GM21360 (cell line): ENCODE data around the gene RASAL2.
"Not testable (repeated sequence)": the region's sequence is repeated elsewhere in the genome, so short reads cannot be mapped to it uniquely, and the experiment has no call there.

Experiments
- ATAC-seq: cut with Tn5 transposase; IDR thresholded peaks from one replicate; pipeline ENCODE4 v1.9.1; 2021; ENCODE audit warnings: mild to moderate bottlenecking, moderate library complexity; ENCODE audit not compliant: unreplicated experiment

The RASAL2 gene

DNA sequence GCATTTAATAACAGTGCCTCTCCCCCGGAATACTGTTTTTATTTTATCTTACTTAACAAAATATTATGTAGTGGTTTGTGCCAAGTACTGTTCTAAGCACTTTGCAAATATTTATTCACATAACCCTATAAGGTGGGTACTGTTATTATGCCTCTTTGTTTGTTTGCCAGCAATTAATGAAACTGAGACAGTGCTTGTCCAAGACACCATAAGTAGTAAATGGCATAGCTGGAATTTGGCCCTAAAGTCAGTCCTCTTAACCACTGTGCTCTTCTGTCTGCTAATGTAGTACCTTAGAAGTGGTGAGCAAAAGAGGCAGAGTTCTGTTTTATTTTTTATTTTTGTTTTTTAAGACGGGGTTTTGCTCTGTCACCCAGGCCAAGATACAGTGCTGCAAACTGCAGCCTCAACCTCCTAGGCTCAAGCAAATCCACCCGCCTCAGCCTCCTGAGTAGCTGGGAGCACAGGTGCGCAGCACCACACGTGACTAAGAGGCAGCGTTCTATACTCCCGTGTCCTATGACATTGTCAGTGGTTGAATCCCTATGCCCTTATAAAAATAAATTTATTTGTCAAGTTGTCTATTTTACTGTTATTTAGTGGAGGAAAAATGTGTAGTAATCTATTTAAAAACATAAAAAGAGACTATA is 237.1 kb downstream of the RASAL2 start:
- no peak for ATAC-seq

DNA sequence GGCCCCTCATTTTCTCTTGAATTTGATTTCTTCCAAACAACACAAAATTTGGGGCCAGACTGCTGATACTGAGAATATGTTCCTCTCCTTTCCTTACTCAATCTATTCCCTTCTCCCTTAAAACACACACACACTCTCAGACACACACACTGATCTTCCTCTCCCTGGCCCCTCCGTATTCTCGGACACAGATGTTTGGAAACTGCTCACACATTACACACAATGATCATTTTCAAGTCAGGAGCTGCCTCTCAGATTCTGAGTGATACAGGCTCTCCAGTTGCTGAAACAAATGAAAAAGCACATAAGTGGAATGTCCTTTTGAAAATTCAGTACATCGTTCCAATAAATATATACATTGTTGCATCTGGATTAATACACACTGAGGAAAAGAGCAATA is 241.5 kb downstream of the RASAL2 start:
- no peak for ATAC-seq

GRCh38 chr1:178337091-178337706 is 243.3 kb downstream of the RASAL2 start:
- no peak for ATAC-seq

DNA sequence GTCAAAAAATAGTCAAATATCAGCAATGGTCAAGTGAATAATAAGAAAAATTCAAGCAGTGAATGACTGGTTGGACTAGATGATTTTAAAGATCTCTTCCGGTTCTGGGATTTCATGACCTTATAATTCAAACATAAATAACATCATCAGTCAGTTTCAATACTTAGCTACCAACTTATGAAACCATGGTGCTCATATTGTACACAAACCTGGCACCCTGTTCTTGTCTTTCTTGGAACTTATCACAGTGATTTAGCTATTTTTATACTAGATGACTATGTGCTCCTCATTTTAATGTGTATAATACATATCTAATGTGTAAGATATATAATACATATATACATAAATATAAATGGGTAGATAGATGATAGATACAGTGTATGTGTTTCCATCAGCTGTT is 245.9 kb downstream of the RASAL2 start:
- ATAC-seq = no peak

DNA sequence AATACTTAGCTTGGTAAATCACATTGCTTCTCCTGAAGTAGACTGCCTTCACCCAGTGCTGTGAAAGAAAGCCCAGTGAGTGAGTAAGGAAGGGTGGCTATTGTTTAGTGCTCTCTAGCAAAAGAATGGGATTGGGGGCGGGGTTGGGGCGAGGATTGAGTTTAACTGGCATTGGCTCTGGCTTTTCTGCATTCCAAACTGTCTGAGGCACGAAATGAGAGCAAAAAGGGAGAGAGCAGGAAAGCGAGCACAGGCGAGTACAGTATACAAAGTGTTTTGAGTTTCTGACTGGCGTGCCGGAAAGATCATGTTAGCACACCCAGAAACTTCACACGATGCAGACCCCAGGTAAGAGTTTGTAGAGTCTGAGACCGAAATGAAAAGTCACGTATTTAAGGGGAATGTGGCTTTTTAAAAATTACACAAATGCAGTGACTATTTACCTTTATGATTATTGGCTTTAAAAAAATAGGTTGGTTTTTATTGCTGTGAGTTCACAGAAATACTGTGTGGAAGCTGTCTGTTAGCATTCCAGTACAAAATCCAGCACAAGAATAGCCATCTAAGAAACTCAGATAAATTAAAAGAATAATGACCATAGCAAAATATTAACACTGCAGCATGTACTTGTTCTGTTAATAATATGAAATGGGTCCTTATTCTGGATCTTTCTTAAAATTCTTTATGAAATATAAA is 247.5 kb downstream of the RASAL2 start:
- ATAC-seq = no peak

DNA sequence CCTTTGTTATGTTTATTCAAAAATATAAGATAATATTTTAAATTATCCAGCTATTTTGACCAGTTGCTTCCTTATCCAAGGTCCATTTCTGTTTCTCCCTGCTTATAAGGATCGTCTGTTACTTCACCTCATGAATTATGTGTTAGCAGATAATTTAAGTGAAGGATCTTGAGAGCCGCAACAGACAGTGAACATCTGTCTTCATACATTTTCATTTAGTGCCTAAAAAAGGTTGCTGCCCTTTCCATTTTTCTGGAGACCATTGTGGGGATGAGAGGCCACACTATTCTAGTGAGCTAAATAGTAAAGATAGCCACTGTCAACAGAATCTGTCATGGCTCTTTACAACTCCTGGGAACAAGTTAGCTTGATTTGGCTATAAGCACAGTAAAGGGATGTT is 248.8 kb downstream of the RASAL2 start:
- ATAC-seq = no peak

DNA sequence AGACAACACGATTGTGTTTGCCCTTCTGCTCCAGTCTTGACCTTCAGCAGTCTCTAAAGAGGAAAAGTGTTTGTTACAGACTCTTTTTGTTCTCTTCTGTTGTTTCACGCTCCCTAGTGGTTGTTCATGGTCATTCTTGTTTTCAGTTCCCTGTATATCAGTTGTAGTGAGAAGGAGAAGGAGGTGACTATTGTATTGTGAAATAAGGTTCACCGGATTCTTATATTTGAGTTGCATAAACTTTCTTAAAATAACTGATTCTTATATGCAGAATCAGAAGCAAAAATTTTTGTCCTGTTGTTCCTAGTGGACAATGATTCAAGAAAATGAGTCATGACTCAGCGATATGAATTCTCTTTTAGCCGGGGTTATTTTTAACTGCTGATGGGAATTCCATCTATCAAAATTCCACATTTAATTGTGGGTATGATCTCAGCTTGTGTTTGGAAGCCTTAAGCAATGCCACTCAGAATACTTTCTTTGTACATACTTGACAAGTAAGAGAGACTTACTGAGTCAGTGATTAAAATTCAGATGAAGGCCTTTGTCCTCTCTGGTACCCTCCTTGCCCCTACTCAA is 250.7 kb downstream of the RASAL2 start:
- peak; percentile 72 for ATAC-seq

GRCh38 chr1:178345238-178345637 is 251.3 kb downstream of the RASAL2 start:
- no peak for ATAC-seq

DNA sequence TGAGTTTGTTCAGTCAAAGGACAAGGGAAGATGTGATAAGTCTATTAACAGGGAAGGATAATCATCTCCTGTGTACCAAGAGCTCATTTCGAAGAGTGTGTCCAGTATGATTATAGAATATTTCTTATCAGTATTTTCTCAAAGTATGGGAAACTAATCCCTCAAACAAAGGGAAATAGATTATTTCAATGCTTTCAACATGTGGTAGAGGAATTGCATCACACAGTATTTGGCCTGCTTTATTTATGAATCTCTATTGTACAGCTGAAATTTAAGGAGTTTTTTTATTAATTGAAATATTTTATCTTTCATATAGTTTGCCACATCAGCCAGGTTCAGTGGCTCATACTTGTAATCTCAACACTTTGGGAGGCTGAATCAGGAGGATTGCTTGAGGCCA is 251.9 kb downstream of the RASAL2 start:
- ATAC-seq = no peak

GRCh38 chr1:178349801-178350200 is 255.9 kb downstream of the RASAL2 start:
- no peak for ATAC-seq

- not testable (repeated sequence) for ATAC-seq
These were observed 258.0 kb downstream of the RASAL2 start for GRCh38 chr1:178351911-178352310.

GRCh38 chr1:178352790-178353416 is 259.0 kb downstream of the RASAL2 start:
- ATAC-seq = no peak

- no peak for ATAC-seq
These were observed 259.6 kb downstream of the RASAL2 start for GRCh38 chr1:178353524-178353923.

- ATAC-seq = no peak
These were observed 260.9 kb downstream of the RASAL2 start for GRCh38 chr1:178354816-178355215.

DNA sequence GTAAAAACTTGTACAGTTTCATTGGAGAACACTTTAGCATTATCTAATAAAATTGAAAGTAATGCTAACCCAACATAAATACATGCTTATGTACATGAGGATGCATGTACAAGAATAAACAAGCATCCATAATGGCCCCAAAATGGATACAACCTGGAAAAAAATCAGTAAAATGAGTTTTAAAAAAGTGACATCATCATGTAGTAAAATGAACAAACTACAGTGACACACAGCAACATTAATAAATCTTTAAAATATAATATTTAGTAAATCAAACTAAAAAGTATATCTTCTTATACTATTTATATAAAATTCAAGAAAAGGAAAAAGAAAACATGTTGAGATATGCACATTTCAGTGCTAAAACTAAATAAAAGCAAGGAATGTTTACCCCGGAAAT is 262.4 kb downstream of the RASAL2 start:
- ATAC-seq = no peak

GRCh38 chr1:178358456-178358855 is 264.6 kb downstream of the RASAL2 start:
- no peak for ATAC-seq

DNA sequence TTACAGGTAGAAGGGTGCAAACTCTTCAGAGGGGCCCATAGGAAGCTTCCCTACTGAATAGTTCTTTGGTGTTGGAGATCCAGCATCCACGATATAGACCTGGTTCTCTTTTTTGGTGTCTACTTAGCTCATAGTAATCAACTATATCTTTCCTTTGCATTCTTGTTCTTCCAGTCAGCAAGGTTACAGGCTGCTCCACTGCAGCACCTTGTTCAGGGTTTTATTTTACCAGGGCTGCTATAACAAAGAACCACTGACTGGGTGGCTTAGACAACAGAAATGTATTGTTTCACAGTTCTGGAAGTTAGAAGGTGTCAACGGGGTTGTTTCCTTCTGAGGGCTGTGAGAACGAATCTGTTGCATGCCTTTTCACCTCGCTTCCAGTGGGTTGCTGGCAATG is 266.5 kb downstream of the RASAL2 start:
- ATAC-seq = no peak

DNA sequence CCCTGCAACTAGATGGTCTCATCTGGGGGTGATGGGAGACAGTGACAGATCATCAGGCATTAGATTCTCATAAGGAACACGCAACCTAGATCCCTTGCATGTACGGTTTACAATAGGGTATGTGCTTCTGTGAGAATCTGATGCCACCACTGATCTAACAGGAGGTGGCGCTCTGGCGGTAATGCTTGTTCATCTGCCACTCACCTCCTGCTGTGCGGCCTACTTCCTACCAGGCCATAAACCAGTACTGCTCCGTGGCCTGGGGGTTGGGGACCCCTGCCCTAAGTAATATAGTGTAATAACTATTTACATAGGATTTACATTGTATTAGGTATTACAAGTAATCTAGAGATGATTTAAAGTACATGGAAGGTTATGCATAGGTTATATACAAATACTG is 267.9 kb downstream of the RASAL2 start:
- ATAC-seq = no peak

DNA sequence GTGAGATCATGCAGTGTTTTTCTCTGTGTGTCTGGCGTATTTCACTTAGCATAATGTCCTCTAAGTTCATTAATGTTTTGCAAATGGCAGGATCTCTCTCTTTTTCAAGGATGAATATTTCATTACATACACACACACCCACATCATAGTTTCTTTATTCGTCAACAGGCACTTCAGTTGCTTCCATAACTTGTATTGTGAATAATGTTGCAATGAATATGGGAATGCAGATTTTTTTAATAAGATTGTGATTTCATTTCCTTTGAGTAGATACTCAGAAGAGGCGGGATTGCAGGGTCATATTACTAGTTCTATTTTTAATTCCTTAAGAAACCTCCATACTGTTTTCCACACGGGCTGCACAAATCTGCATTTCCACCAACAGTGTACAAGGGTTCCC is 268.8 kb downstream of the RASAL2 start:
- no peak for ATAC-seq

GRCh38 chr1:178364782-178365181 is 270.9 kb downstream of the RASAL2 start:
- no peak for ATAC-seq

DNA sequence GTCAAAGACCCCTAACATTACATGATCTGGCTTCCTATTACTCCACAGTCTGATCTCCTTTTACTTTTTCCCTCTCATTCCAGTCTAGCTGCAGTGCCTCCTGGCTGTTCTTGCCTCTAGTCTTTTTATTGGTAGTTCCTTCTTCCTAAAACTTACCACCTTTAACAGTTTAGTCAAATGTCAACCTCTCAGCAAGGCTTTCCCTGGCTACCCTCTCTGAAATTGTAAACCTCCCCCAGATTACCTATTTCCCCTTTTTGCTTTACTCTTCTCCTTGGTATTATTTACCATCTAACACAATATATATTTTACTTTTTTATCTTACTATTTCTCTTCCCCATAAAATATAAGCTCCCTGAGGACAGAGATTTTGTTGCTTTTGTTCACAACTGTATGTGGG is 273.2 kb downstream of the RASAL2 start:
- ATAC-seq = no peak

DNA sequence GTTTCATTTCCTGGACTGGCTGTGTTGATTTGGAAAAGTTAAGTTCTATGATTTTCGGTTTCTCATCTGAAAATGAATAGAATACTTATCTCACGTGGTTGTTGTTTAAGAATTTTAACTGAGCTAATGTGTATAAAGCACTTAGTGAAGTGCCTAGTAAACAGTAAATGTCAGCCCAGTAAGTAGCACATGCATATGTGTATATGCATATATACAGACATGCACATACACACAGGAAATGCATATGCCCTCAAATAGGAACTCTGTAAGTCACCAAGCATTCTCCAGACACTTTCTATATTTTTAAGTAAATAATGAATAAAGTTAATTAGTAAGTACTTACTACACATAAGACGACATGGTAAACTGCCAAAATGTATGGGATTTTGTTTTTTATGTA is 274.3 kb downstream of the RASAL2 start:
- ATAC-seq = no peak
